Left forelimb (tissue), 1 donor: ENCODE measurements around the gene SLC4A5.
"Not testable (repeated sequence)": the region's sequence is repeated elsewhere in the genome, so short reads cannot be mapped to it uniquely, and the experiment has no call there.

Experiments used
- DNase-seq: peaks from one replicate; pipeline ENCODE4 v3.0.0-alpha.2; 2018; ENCODE audit warnings: low spot score

The SLC4A5 gene

DNA sequence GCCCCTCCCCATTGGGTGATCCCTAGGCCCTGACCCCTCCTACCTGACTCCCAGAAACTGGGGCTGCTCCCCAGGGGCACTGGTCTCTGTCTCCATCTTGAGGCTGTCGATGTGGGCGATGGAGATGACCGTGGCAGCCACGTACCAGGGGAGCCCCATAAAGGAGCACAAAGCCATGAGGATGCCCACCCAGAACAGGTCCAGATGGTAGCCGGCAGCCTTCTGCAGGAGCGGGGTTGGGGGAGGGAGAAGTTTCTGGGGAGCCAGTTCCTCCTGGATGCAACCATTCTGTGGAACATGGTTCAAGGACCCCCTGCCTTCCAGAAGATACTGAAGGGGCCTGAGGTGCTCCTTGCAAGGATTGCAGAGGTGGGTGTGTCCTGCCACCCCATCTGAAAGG, 110.8 kb downstream of the SLC4A5 start:
- DNase-seq = no peak

DNA sequence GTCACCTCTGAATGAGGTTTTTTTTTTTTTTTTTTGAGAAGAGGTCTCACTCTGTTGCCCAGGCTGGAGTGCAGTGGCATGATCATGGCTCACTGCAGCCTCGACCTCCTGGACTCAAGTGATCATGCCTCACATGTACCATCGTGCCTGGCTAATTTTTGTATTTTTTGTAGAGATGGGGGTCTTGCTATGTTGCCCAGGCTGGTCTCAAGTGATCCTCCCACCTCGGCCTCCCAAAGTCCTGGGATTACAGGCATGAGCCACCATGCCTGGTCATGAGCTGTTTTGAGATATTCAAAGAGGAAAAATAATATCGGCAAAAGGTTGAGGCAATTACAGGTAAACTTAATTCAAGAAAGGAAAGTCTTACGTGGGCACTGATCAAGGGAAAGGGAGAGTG, 113.4 kb downstream of the SLC4A5 start:
- DNase-seq = not testable (repeated sequence)

DNA sequence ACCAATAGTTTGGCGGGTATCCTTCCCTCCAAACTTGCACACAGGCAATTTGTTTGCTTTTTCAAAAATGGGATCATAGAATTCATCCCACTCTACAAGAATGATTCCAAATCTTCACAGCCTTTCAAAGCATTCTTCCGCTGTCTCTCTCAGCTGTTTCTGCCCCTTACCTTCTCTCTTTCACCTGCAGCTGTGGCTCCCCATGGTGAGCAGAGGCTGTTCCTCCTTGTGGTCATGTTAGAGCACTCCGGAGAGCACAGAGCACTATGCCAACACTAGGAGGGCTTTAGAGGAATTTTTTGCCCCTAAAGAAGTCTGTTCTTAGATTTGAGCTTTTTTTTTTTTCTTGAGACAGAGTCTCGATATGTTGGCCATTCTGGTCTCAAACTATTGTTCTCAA, 114.4 kb downstream of the SLC4A5 start:
- DNase-seq = no peak

DNA sequence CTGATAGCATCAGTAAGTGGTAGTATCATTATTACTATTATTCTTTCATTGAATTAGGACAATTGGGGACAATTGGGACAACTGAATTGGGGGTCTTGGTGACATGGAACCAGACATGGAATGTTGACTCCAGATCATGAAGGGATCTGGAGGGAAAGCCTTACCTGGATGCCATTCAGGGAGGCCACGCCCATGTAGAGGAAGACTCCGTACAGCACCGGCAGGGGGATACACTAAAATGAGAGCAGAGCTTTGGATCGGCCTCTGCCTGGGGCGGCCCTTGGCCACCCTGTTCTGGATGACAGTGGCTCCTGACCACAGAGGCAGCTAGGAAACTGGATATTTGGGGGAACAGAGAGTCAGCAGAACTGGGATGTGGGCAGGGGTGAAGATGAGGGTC, 115.6 kb downstream of the SLC4A5 start:
- DNase-seq = no peak

DNA sequence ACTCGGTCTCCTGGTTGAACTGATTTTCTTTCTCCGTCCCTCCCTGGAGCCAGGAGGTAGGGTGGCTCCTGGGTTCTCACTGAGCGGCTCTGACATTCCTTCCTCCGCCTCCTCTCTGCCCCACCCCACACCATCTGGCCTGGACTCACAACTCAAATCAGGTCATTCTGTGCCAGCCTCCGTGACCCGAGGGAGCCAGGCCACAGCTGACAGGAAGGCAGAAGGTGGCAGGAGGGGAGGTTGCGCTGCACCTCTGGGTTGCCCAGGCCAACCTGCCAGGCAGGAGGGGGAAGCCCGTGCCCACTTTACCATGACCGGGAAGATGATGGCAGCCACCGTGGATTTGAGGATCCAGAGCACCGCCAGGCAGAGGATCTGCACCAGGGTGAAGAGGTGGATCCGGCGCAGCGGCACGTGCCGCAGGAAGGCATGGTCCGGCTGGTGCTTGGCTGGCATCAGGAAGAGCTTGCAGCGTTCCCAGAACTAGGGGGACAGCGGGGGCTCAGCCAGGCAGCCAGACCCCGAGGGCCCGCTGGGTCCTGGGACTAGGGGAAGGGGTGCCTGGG, 116.5 kb downstream of the SLC4A5 start:
- DNase-seq = no peak

DNA sequence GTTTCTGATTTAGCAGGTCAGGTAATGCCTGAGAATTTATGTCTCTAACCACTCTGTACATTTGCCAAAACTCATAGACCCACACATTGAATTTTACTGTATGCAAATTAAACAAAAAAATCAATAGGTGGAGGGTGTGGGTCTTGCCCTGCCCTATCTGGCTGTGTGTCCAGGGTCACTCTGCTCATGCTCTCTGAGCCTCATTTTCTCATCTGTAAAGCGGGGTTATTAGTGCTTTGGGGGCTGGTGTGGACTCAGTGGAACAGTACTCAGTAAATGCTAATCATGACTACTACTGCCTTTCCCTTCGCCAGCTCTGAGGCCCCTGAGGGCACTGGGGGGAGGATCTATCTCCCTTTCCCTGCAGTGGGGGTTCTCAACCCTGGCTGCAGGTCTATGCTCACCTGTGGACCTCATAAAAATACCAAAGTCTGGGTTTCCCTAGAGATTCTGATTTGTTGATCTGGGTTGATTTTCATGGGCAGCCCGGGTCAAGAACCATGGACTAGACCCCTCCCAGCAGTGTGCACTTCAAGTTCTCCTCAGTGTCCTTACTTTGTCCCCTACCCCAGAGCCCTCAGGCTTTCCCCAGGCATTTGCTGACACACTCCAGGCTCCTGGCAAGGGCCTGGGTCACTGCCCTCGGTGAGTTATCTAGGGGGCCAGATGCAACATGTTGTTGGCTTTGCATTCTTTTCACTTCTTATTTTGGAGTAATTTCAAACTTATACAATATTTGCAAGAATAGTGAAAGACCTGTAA, 117.3 kb downstream of the SLC4A5 start:
- DNase-seq = no peak

DNA sequence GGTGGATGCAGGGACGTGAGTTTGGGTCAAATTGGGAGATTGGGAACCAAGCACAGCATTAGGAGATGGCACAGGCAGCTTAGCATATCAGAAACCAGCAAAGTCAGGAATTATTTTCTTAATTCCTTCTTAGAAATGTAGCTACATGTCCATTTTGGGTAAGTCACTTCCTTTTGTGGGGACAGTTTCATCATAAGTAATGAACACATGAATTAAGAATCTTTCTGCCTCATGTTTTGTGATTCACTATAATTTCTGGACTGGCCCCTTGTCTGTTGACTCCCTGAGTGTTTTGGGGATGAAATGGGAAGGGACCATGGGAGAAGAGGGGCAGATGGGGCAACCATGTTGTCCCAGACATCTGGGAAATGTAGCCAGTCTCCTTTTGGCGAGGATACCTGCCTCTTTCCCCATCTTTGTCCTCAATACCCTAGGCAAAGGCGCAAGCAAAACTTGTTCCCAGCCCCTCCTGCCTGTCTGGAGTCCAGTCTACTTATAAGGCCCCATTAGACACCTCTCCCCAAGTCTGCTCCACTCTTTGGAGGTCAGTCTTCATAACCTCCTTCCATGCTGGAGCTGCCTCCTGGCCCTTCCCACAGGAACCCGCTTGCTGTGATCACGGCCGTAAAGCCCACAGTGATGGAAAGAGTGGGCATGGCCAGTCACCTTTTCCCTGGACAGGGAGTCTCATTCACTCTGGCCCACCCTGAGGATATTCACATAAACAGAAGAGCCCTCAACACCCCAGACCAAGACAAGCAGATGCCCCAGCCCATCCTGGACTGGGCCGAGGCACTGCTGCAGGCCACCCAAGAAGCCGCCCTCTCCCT, 119.1 kb downstream of the SLC4A5 start:
- no peak for DNase-seq

DNA sequence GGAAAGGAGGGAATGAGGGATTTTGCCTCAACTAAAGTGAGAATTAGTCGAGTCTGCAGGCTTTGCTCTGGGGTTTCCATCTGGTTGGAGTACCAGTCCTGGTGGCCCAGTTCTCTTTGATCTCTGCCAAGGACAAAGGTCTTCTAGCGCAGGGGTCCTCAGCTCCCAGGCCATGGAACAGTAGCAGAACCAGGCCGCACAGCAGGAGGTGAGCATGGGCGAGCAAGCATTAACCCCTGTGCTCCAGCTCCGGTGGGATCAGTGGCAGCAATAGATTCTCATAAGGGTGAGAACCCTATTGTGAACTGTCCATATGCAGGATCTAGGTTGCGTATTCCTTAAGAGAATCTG, 120.9 kb downstream of the SLC4A5 start:
- DNase-seq = no peak

DNA sequence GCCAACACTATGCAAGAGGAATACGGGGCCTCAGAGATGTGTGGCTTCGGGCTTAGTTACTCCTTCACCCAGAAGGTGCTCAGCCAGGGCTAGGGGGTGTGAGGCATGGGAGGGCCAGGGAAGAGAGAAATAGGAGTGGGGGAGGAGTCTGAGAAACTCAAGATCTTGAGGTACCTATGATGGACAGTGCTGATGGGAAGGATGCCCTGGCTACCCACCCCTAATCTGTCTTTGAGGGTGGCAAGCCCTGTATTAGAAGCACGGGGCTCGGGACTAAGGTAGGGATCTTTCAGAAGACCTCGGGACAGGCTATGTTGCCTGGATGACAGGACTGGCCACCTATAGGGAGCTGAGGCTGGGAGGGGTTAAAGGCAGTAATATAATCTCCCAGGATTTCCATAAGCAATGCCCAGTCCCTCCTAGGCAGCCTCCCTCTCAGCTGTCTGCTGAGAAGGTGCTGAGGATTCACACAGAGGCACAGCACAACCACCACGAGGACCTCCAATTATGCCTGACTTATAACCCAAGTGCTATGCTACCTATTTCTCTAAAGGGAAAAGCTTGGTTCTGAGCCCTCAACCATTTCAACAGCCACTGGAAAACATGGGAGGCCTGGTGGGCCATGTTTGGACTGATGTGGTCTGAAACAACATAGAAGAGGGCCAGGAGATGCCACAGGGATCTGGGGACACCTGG, 121.5 kb downstream of the SLC4A5 start:
- no peak for DNase-seq

DNA sequence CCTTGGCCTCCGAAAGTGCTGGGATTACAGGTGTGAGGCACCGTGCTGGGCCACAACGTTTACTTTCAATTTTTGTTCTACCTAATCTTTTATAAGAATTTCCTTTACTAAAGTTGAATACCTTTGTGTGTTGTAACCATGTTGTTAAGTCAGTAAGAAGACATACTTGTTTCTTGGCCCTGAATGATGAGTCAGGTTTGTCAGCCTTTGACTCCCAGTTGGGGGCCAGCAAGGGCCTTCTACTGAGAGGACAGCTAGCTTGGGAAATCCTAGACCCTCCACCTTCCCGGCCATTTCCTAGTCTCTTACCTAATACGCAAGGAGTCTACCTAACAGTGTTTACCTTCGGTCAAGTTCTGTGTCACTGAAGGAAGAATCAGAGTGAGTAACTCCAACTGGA, 122.1 kb downstream of the SLC4A5 start:
- DNase-seq = no peak

DNA sequence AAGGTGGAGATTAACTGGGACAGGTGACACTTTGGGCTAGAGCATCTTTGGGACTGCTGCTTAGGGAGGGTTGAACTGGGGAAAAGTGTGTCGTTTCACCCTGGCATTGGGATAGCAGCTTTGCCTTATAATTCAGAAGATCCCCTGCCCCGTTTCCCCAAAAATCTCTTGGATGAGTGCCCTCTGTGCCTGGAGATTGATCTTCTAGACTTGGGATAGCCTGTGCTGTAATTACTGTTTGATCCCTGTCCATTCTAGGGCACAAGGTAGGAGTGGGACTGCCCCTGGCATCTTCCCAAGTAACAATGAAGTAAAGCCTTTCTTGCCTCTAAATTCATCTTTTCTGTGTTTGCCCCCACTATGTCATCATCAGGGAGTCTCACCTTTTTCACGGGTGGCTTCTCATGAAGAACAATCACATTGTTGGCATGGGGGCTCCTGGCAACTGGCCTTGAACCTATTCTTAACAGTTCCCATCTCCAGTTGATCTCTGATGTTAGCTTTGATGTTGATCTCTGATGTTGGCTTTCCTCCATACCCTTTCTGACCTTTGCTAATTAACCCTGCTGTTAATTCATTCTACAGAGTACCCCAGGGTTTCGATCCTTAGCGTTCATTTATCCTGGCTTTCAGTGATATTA, 123.2 kb downstream of the SLC4A5 start:
- no peak for DNase-seq

DNA sequence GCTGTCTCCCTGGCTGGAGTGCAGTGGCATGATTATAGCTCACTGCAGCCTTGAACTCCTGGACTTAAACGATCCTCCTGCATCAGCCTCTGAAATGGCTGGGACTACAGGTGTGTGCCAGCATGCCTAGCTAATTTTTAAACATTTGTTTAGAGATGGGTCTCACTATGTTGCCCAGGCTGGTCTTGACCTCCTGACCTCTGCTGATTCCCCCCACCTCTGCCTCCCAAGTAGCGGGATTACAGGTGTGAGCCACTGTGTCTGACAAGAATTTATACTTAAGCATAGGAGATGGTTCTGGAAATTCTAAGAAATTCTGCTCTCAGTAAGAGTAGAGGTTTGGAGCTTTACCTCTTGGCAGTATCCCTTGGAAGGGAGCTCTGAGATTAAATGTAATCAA, 126.6 kb downstream of the SLC4A5 start:
- DNase-seq = no peak

DNA sequence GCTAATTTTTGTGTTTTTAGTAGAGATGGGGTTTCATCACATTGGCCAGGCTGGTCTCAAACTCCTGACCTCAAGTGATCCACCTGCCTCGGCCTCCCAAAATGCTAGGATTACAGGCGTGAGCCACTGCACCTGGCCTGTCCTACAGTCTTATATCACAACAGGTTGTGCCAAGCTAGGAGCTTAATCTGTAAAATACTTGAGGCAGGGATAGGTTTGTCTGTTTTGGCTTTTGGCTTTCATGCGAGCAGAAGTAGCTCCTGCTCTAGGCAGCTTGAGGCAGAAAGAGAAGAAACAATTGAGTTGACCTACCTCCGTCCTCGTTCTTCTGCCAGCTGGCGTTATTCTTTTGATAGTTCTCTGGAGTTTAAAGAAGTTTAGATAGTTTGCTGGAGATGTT, 127.4 kb downstream of the SLC4A5 start:
- DNase-seq = not testable (repeated sequence)

DNA sequence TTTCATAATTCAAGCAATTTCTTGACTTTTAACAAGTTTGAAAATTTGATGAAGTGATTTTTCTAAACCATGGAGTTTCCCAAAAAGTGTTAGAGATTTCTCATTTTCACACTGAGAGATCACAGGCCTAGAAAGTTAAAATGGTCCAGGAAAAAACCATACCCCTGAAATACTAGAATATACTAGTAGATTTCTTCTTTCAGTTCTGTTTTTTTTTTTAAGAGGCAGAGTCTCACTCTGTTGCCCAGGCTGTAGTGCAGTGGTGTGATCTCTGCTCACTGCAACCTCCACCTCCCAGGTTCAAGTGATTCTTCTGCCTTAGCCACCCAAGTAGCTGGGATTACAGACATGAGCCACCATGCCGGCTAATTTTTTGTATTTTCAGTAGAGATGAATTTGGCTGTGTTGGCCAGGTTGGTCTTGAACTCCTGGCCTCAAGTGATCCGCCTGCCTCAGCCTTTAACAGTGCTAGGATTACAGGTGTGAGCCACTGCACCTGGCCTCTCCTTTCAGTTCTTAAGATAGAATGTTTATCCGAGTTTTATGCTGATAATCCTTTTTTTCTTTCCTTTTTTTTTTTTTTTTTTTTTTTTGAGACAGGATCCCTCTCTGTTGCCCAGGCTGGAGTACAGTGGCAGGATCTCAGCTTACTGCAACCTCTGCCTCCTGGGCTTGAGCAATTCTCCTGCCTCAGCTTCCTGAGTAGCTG, 130.4 kb downstream of the SLC4A5 start:
- no peak for DNase-seq

DNA sequence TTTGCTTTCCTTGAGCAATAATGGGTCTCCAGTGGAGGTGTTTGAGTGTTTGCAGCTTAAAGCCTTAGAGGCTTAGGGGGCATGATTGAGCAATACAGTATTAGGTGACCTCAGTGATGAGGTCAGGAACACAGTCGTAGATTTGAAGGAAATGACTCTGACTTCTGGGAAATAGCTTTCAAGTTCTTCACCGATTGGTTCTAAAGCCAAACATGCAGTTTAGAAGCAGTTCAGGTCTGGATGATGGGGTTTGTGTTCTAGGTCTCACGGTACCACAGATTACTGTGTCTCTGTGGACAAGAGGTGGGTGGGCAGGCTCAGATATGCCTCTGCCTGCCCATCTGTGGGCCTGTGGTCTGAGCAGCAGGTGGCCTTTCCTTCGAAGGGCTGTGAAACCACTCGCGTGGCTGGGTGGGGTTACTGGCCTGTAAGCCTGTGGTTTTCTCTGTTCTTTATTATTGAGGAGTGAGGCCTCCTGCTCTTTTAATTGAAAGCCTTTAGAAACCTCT, 137.0 kb downstream of the SLC4A5 start:
- DNase-seq = no peak

DNA sequence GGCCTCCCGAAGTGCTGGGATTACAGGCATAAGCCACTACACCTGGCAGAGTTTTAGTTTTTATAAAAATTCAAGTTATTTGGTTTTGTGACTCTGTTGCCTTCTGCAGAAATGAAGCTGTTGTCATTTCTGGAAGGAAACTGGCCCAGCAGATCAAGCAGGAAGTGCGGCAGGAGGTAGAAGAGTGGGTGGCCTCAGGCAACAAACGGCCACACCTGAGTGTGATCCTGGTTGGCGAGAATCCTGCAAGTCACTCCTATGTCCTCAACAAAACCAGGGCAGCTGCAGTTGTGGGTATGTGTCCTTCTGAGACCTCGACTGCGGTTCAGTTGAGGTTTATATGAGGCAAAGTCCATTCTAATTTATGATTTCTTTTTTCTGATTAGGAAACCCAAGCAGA, 137.6 kb downstream of the SLC4A5 start:
- DNase-seq = no peak

DNA sequence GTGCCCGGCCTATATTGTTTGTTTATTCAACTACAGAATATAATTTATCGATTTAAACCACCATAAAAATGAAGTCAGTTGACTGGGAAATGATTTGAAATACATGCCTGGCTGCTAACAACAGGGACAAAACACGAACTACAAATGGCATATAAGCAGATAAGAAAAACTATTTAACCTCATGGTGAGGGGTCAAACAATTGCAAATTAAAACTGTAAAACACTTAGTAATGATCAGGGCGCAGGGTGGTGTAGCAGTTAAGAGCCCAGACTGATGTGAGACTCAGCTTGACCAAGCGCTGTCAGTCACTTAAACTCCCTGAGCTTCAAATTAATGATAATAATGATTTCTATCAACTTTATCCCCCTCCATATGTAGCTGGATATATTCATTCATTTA, 138.1 kb downstream of the SLC4A5 start:
- DNase-seq = no peak

DNA sequence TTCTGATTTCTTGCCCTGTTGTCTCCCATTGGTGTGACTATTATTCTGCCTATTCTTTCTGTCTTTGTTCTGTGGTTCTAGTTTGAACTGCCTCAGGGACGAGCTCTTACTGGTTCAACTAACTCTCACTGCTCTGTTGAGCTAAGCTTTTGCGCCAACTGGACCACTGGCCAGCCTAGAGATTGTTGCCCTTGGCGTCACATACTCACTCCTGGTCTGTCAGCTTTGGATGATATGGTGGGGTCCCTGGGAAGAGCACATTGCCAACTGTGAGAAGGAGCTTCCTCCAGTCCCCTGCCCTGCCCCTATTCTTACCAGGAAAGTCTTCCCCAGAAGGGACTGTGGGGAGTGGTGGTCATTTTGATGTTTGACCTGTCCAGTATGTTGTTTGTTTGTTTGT, 138.8 kb downstream of the SLC4A5 start:
- no peak for DNase-seq

DNA sequence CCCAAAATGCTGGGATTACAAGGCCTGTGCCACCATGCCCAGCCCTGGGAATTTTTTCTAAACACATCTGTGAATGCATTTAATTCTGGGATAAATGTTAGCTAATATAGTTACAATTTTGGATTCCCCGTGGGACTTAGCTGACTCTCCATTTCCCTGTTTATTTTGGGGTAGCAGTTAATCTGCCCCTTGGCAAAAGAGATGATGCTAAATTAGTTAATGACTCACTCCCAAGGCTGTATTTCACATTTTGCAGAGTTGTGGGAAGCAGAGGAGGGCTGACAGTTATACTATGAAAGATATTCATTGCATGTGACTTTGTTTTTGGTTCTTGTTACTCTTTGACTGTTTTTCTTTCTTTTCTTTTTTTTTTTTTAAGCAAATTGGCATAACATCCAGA, 141.6 kb downstream of the SLC4A5 start:
- DNase-seq = no peak

DNA sequence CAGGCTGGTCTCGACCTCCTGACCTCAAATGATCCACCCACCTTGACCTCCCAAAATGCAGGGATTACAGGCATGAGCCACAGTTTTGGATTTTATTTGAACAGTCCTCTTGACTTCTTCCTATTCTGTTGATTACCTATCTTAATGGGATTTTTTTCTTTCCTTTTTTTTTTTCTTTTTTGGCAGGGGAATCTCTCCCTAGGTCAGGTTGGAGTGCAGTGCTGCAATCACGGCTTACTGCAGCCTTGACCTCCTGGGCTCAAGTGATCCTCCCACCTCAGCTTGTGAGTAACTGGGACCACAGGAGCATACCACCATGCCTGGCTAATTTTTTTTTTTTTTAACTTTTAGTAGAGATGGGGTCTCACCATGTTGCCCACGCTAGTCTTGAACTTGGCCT, 142.0 kb downstream of the SLC4A5 start:
- no peak for DNase-seq

DNA sequence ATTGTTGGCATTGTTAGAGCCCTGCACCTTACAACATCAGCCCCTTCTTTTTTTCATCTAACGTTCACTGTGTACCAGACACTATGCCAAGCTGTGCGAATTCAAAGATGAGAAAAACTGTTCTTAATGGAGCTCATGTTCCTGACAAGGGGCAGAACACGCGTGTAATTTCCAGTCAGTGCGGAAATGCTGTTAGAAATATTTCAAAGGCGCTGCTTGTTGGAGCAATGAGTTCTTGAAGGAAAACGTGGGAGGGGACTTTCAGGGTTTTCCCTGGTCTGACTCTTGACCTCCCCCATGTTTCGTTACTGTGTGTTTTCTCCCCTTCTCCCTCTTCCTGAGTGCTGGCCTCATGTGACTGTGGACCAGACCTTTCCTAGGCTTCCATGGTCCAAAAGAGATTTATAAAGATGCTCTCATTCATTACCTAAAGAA, 143.3 kb downstream of the SLC4A5 start:
- no peak for DNase-seq
